Measurements from ENCODE around the gene ANK2. TPM values are rescaled to one million over a fixed set of nuclear protein-coding genes. Genes with fewer than 3 reads are reported as not detected.

The ANK2 gene
- total RNA-seq, 2 donors from 2014 or later, result 70.0 to 124 TPM

GRCh38 chr4:113332701-113333100 is 283.2 kb downstream of the ANK2 start:
- TF ChIP-seq CTCF (conservative IDR thresholded peaks at IDR 0.05), result no peak
- H3K4me1 ChIP-seq (ENCODE audit: control insufficient read depth, insufficient read depth, low read length), result peaks cover 6% of the 10 kb centered on the region

GRCh38 chr4:113335746-113336145 is 286.3 kb downstream of the ANK2 start:
- Mint-ChIP-seq H3K36me3 (ENCODE audit: low read depth) (peaks cover 65% of the 10 kb centered on the region), H3K9me3 (no peaks in the 10 kb centered on the region), H3K27ac (no peak overlapping the region), H3K27me3 (ENCODE audit: insufficient read depth) (no peaks in the 10 kb centered on the region), H3K4me1 (peaks cover 13% of the 10 kb centered on the region), H3K4me3 (no peak overlapping the region)
- H3K4me1 ChIP-seq (ENCODE audit: control insufficient read depth, insufficient read depth, low read length), result peaks cover 6% of the 10 kb centered on the region
- peaks cover 74% of the 10 kb centered on the region for H3K36me3 ChIP-seq (ENCODE audit: control insufficient read depth, insufficient read depth, low read length)
- no peak overlapping the region for H3K9ac ChIP-seq (ENCODE audit: extremely low read depth, low read length, poor library complexity, severe bottlenecking)
- no peaks in the 10 kb centered on the region for H3K9me3 ChIP-seq (ENCODE audit: control insufficient read depth, low read length)
- H3K4me3 ChIP-seq (ENCODE audit: low read length), result no peak overlapping the region
- no peaks in the 10 kb centered on the region for H3K27me3 ChIP-seq (ENCODE audit: control insufficient read depth, insufficient read depth, low read length, poor library complexity, severe bottlenecking)
- H3K27ac ChIP-seq (ENCODE audit: low read depth, low read length), result no peak overlapping the region
- TF ChIP-seq CTCF (conservative IDR thresholded peaks at IDR 0.05), result no peak
- WGBS, 2 experiments (ENCODE audit: insufficient coverage in 1 of 2, insufficient read length in 1 of 2), result 75 to 97% methylated on average over 2 to 10 of the region's 10 CpGs
- no peak for DNase-seq

More at GRCh38 chr4:113332701-113333100, 283.2 kb downstream of the ANK2 start:
- Mint-ChIP-seq H3K27ac (no peak overlapping the region), H3K27me3 (ENCODE audit: insufficient read depth) (no peaks in the 10 kb centered on the region), H3K4me1 (peaks cover 13% of the 10 kb centered on the region), H3K9me3 (no peaks in the 10 kb centered on the region), H3K4me3 (no peak overlapping the region), H3K36me3 (ENCODE audit: low read depth) (peaks cover 50% of the 10 kb centered on the region)
- H3K36me3 ChIP-seq (ENCODE audit: control insufficient read depth, insufficient read depth, low read length), result peaks cover 69% of the 10 kb centered on the region
- DNase-seq, result no peak
- 89 to 94% methylated on average over 5 of the region's 5 CpGs for WGBS, 2 experiments (ENCODE audit: insufficient coverage in 1 of 2, insufficient read length in 1 of 2)
- no peaks in the 10 kb centered on the region for H3K27me3 ChIP-seq (ENCODE audit: control insufficient read depth, insufficient read depth, low read length, poor library complexity, severe bottlenecking)
- H3K9me3 ChIP-seq (ENCODE audit: control insufficient read depth, low read length), result no peaks in the 10 kb centered on the region
- no peak overlapping the region for H3K4me3 ChIP-seq (ENCODE audit: low read length)
- H3K9ac ChIP-seq (ENCODE audit: extremely low read depth, low read length, poor library complexity, severe bottlenecking), result no peak overlapping the region
- no peak overlapping the region for H3K27ac ChIP-seq (ENCODE audit: low read depth, low read length)

- Histone ChIP-seq H3K27ac (ENCODE audit: low read depth, low read length) (no peak overlapping the region), H3K36me3 (ENCODE audit: control insufficient read depth, insufficient read depth, low read length) (peaks cover 70% of the 10 kb centered on the region), H3K4me1 (ENCODE audit: control insufficient read depth, insufficient read depth, low read length) (peaks cover 2% of the 10 kb centered on the region), H3K4me3 (ENCODE audit: low read length) (no peak overlapping the region), H3K27me3 (ENCODE audit: control insufficient read depth, insufficient read depth, low read length, poor library complexity, severe bottlenecking) (no peaks in the 10 kb centered on the region), H3K9ac (ENCODE audit: extremely low read depth, low read length, poor library complexity, severe bottlenecking) (no peak overlapping the region), H3K9me3 (ENCODE audit: control insufficient read depth, low read length) (no peaks in the 10 kb centered on the region)
- peaks cover 7% of the 10 kb centered on the region for H3K4me1 Mint-ChIP-seq
- no peak overlapping the region for H3K4me3 Mint-ChIP-seq
- H3K27ac Mint-ChIP-seq, result no peak overlapping the region
- no peaks in the 10 kb centered on the region for H3K27me3 Mint-ChIP-seq (ENCODE audit: insufficient read depth)
- no peak for DNase-seq
- no peaks in the 10 kb centered on the region for H3K9me3 Mint-ChIP-seq
- 89 to 91% methylated on average over 2 of the region's 2 CpGs for WGBS, 2 experiments (ENCODE audit: insufficient coverage in 1 of 2, insufficient read length in 1 of 2)
- H3K36me3 Mint-ChIP-seq (ENCODE audit: low read depth), result peaks cover 64% of the 10 kb centered on the region
- no peak for TF ChIP-seq CTCF (conservative IDR thresholded peaks at IDR 0.05)
Observed at GRCh38 chr4:113336556-113336955, 287.1 kb downstream of the ANK2 start.

Data from endodermal cell (in vitro differentiated cells).